A549 treated with AZD2906 at 1 μM for 4 hours (cell line): Measurements from ENCODE around the gene TFEB. TPM values are rescaled to one million over a fixed set of nuclear protein-coding genes. Genes with fewer than 3 reads are reported as not detected.

Source experiments
- total RNA-seq: library from RNA; stranded (reverse); fragments of 200-300 nt; extraction: Qiagen RNA extraction; gene quantifications from 5 replicates; pipeline ENCODE4 v1.2.3, GENCODE V29; 2022

The TFEB gene
- 7.7 to 13.2 TPM (median 11.7 TPM) in 5 replicates for total RNA-seq

DNA sequence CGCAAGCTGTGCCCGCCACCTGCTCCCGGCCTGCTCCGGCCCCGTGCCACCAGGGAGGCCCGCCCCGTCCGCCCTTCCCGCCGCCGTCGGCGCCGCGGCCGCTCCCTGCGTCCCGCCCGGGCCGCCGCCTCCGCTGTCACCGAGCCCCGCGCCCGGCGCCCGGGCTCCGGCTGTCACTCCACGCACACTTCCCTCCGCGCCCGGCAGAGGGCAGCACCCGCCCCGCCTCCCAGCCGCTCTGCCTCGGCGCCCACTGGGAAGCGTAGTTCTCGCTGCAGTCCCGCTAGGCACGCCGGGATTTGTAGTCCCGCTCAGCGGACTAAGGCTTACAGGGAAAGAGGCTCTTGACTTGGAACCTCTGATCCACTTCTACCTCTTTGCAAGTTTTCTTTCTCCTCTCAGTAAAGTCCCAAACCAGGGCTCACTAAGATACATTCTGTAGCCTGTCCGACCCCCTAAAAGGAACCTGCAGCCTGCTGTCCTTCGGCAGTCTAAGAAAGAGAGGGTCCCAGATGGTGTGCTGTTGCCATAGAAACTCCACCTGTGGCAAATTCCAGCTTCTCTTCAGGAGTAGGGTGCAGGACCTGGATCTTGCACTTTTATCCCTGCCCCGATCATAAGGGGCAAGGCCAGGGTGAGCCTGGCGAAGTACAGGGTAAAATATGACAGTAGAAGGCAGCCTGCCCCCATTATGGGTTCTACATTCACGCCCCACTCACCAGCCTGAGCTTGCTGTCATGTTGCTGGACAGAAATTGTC lies at the start of gene TFEB:
TSS of gene TFEB (minus strand) at position 182 of the 759 bp plus-strand sequence. CDS start 44,395 bp downstream, outside the sequence.

DNA sequence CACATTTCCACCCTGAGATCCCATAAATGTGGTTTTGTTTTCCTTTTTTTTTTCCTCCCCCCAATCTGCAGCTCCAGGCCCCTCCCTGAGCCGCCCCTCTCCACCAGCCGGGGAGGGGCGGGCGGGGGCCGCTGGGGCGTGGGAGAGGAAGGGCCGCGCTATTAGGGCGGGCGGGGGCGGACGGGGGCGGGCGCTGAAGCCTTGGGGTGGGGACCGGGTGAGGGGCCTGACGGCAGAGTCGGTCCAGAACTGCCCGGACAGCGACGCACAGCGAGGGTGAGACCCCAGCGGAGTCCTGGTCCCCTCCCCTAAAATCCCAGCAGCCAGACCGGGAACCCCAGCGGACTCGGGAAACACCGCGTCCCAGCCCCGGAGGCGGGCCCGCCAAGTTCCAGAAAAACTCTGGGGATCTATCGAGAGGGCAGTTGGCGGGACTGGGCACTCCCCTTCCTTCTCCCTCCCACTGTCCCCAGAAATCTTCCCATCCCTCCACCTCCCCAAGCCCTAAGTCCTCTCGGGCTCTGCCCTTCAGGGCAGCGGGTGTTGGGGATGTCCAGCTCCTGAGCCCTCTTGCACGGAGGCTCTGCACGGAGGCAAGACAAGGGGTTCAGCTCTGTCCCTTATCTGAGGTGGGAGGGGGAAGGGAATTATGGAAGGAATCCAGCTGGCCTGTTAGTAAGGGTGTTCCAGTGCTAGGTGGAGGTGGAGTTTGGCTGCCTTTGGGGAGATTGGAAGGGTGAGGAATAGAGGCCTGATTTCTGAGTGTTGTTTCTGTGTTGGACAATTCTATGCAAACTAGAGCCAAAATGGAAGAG lies 45.4 kb upstream of the TFEB start, which contains the start of gene PRICKLE4:
TSS of gene PRICKLE4 (plus strand) at position 232 of the 815 bp plus-strand sequence. CDS start 2,692 bp downstream, outside the sequence.

DNA sequence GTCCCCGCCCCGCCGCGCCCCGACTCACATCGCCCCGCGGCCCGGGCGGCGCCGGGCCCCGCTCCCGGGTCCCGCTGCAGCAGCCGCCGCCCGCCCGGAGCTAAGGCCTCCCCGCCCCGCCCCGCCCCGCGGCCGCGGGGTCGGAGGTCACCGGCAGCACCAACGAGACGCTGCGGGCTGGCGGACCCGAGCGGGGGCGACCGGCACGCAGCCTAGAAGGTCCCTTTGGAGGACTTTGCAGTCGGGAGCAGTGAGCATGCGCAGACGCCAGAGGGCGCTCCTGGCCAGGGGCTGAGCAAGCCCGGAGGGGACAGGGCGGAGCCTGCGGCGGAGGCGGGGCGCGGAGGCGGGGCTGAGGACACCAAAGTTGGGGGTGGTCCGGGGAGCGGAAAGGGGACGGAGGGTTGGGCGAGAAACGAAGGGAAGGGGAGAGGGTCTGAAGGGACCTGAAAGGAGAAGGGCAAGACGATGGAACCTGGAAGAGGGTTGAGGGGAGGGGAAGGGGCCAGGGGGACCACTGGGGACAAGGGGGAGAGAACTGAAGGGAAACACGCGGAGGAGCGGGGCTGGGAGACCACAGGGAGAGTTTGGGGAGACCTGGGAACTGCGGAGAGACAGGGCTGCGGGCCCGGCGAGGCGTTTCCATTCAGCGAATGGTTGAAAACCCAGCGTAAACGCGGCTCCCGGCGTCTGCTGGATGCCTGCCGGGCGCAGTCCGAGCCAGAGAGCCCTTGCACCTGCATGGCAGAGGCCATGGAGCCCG lies 44.6 kb upstream of the TFEB start, which contains the start of gene FRS3:
TSS of gene FRS3 (minus strand) at position 113 of the 763 bp plus-strand sequence. CDS start 2,913 bp downstream, outside the sequence.

DNA sequence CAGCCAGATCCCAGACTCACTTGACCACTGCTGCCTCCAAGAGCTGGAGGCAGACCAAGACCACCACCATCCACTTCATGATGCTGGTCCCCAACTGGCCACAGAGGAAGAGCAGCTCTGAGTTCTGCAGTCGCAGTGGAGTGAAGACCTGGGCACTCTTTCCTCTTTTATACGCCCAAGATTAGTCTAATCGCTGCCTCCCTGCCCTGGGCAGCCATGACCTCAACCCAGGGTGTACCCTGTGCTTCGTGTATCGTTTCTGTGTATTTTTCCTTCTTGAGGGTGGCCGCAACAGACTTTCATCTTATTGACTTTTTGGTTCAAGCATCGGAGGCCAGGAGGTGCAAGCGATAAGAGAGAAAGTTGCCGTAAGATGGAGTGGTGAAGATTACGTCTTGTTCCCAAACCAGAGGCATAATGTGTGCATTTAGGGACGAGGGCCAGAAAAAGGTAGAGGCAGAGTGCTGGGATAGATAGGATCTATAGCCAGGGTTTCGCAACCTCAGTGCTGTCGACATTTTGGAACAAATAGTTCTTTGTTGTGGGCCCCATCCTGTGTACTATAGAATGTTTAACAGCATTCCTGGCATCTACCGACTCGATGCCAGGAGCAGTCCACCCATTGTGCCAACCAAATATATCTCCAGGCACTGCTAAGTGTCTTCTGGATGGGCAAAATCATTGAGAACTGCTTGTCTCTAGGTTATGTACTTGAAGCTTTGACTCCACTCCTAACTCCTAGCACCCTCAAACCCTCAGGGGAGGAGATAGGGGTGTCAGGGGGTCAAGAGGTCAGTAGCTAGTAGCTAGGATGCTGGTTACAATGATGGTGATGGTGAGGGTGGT lies 12.1 kb upstream of the TFEB start, which contains the start of gene PGC:
TSS of gene PGC (minus strand) at position 142 of the 846 bp plus-strand sequence. CDS start at position 79, 63 bp downstream.

DNA sequence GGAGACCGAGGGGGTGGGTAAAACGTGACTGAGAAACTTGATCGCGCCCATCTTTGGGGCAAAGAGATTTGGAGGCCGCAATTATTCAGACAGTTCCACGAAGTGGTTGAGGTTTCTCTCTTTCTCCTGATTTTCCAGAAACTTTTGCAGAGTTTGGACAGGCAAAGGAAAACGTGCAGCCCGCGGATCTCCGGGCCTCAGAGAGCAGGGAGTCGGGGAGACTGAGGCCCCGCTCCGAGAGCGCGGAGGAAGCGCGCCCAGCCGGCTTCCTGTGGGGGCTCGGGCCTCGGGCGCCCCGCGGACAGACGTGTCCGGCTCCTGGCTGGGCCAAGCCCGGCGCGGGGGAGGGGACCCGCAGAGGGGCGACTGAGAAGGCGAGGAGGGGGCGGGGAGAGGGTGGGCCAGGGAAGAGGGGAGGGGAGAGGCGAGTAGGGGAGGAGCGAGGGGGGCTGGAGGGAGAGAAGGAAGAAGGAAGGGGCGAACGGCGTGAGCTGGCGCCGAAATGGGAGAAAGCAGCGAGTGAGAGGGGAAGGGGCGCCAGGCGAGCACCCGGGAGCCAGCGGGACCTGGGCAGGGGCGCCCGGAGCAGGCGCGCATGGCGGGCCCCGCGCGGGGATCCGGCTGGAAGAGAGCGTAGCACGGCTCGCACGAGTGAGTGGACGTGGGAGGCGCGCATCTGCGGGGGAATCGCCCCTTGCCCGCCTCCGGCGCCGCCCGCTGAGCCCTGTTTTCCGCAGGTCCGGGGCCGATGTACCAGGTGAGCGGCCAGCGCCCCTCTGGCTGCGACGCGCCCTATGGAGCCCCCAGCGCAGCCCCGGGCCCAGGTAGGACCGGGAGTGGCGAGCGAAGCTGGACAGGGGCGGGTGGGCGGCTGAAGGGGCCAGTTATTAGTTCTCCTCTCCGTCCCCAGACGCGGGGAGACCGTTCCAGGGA lies 97.1 kb downstream of the TFEB start, which contains the start of gene MDFI:
TSS of gene MDFI (plus strand) at position 467 of the 933 bp plus-strand sequence. CDS start at position 749, 282 bp downstream.

Other genes with a start within 250 kb of the TFEB start
- gene FOXP4, start 189.2 kb downstream of the TFEB start, total RNA-seq, result 18.3 to 27.7 TPM (median 25.9 TPM) in 5 replicates
- gene MDFI, start 97.1 kb downstream of the TFEB start, total RNA-seq, result 0.52 to 1.1 TPM (median 0.58 TPM) in 5 replicates
- gene PGC, start 11.8 kb upstream of the TFEB start, total RNA-seq, result 0.09 to 0.38 TPM (median 0.16 TPM) in 5 replicates
- gene FRS3, start 44.3 kb upstream of the TFEB start, total RNA-seq, result 2.2 to 3.1 TPM (median 2.8 TPM) in 5 replicates
- gene PRICKLE4, start 45.2 kb upstream of the TFEB start, total RNA-seq, result 0.74 to 1.7 TPM (median 0.76 TPM) in 5 replicates
- 282 to 306 TPM (median 287 TPM) in 5 replicates for gene TOMM6, start 52.1 kb upstream of the TFEB start, total RNA-seq
- gene USP49, start 159.8 kb upstream of the TFEB start, total RNA-seq, result 0.90 to 1.2 TPM (median 1.1 TPM) in 5 replicates
- gene MED20, start 185.5 kb upstream of the TFEB start, total RNA-seq, result 11.8 to 18.5 TPM (median 14.9 TPM) in 5 replicates
- gene BYSL, start 185.9 kb upstream of the TFEB start, total RNA-seq, result 37.0 to 47.6 TPM (median 39.2 TPM) in 5 replicates
- gene CCND3, start 206.2 kb upstream of the TFEB start, total RNA-seq, result 113 to 169 TPM (median 147 TPM) in 5 replicates